22Rv1 (cell line): ENCODE results near the gene ALDOB.

Experiments used
- H3K27ac ChIP-seq: fragments of 450-650 bp; 2 replicates; pipeline ENCODE4 v1.5.1; 2017
- CTCF ChIP-seq: fragments of 450-650 bp; IDR thresholded peaks from 2 replicates; pipeline ENCODE4 v1.5.1; 2017; ENCODE audit warnings: mild to moderate bottlenecking
- ZFX ChIP-seq: fragments of 450-650 bp; IDR thresholded peaks from 2 replicates; pipeline ENCODE4 v1.6.1; 2017; ENCODE audit warnings: antibody characterized with exemption, borderline replicate concordance

Gene ALDOB

GRCh38 chr9:101375546-101375945 is 60.0 kb downstream of the ALDOB start:
- no peak overlapping the region for H3K27ac ChIP-seq
- no peak for TF ChIP-seq ZFX

- H3K27ac ChIP-seq, result no peak overlapping the region
- no peak for TF ChIP-seq ZFX
- no peak for TF ChIP-seq CTCF
These were observed 63.1 kb downstream of the ALDOB start for GRCh38 chr9:101372327-101373118.

GRCh38 chr9:101371813-101372212 is 63.8 kb downstream of the ALDOB start:
- H3K27ac ChIP-seq, result no peak overlapping the region
- no peak for TF ChIP-seq ZFX
- TF ChIP-seq CTCF, result no peak
